ENCODE data around the gene ZNF284.
A peak's percentile ranks its signal among the peaks of the same experiment; 100 is the strongest.
"Not testable (repeated sequence)": the region's sequence is repeated elsewhere in the genome, so short reads cannot be mapped to it uniquely, and the experiment has no call there.

ZNF284 gene

GRCh38 chr19:44111910-44112463 is 40.0 kb downstream of the ZNF284 start:
- DNase-seq (ENCODE audit: low read depth in 2 of 2) = no peak

GRCh38 chr19:44112802-44113137 is 40.8 kb downstream of the ZNF284 start:
- DNase-seq (ENCODE audit: low read depth in 2 of 2) = no peak

- peak; percentile 79 to 82 for DNase-seq (ENCODE audit: low read depth in 2 of 2)
Measured at GRCh38 chr19:44113138-44113783, 41.3 kb downstream of the ZNF284 start, which contains the start of gene ZNF225. TSS of gene ZNF225 (plus strand) at chr19:44113399. CDS start at chr19:44115828, 2,429 bp downstream.

- no peak for DNase-seq (ENCODE audit: low read depth in 2 of 2)
Measured at GRCh38 chr19:44113784-44114390, 41.9 kb downstream of the ZNF284 start.

GRCh38 chr19:44121162-44121561 is 49.2 kb downstream of the ZNF284 start:
- not testable (repeated sequence) for DNase-seq (ENCODE audit: low read depth in 2 of 2)

- no peak for DNase-seq (ENCODE audit: low read depth in 2 of 2)
Measured at GRCh38 chr19:44131955-44132354, 60.0 kb downstream of the ZNF284 start.
